ENCODE measurements around the gene DHH. TPM values are rescaled to one million over a fixed set of nuclear protein-coding genes. Genes with fewer than 3 reads are reported as not detected.

Gene DHH
- total and polyA plus RNA-seq, 9 of the 15 experiments (the other 6 are each of a cell fraction or from before 2014, with no cell fraction given): 0.07 to 2.6 (median 0.54) TPM

GRCh38 chr12:49088150-49088931 is 6.3 kb downstream of the DHH start (continued):
- TF ChIP-seq USF1 (CRISPR knock-in tag; IDR thresholded peaks at IDR 0.05) (no peak), NR2C1 (IDR thresholded peaks at IDR 0.05) (no peak), NR2C1 (tag; IDR thresholded peaks at IDR 0.05) (no peak), TAF9B (IDR thresholded peaks at IDR 0.05; ENCODE audit: partially characterized antibody) (no peak), TEAD1 (CRISPR knock-in tag; IDR thresholded peaks at IDR 0.05) (no peak), OTX1 (CRISPR knock-in tag; IDR thresholded peaks at IDR 0.05) (no peak), TSHZ1 (CRISPR knock-in tag; IDR thresholded peaks at IDR 0.05) (no peak), ZNF592 (IDR thresholded peaks at IDR 0.05) (peak; percentile 62), ZNF57 (CRISPR knock-in tag; IDR thresholded peaks at IDR 0.05) (peak; percentile 100), HMGN3 (IDR thresholded peaks at IDR 0.05; ENCODE audit: borderline replicate concordance, extremely low read depth, insufficient read length, low read depth, low read length) (no peak), NFXL1 (CRISPR knock-in tag; IDR thresholded peaks at IDR 0.05) (no peak), GABPB2 (CRISPR knock-in tag; conservative IDR thresholded peaks at IDR 0.05) (no peak), ARNT (IDR thresholded peaks at IDR 0.05) (no peak), CXXC5 (CRISPR knock-in tag; IDR thresholded peaks at IDR 0.05) (peak; percentile 57), ZBTB5 (IDR thresholded peaks at IDR 0.05) (no peak), ILK (tag; IDR thresholded peaks at IDR 0.05; ENCODE audit: borderline replicate concordance, low read depth) (no peak)
